NCI-H2171 (cell line): ENCODE data around the gene PXDN.
"Not testable (repeated sequence)": the region's sequence is repeated elsewhere in the genome, so short reads cannot be mapped to it uniquely, and the experiment has no call there.

Source experiments
- DNase-seq: peaks from one replicate; lab custom pipeline; 2025; lab: John Stamatoyannopoulos, UW

The PXDN gene

GRCh38 chr2:1740716-1741589 lies 3.4 kb downstream of the PXDN start:
- peak; percentile 55 for DNase-seq

DNA sequence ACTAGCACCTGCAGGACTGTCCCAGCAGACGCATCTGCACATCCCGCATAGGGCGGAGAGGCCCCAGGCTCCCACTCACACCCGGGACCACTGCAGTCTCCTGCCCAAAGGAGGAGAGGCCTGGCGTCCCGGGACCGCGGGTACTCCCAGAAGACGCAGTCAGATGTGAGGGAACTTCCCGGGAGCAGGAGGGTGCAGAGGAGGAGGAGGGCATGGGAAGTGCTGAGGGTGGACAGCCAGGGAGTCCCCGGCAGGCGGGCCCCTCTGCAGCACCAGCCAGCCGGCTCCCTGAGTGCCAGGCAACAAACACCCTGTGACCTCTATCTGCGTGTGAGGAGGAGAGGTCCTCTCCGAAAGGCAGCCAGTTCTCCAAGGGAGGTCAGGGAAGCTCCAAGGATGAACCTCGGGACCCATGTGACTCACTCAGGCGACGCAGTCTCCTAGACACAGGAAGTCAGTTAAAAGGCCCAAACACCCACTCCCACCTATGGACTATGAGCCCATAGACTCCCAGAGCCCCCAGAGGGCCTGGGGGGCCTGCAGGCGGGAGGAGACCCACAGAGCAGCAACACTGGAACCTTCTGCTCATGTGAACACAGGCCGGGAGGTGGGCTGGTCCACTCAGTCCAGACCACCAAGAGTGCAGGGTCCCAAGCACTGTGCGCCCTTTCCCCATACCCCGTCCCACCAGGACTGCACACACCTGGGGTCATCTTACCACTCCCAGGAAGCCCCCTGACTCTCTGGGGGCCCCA lies 4.2 kb downstream of the PXDN start:
- DNase-seq: no peak

- DNase-seq: no peak
These were observed 4.9 kb downstream of the PXDN start for GRCh38 chr2:1739322-1739957.

DNA sequence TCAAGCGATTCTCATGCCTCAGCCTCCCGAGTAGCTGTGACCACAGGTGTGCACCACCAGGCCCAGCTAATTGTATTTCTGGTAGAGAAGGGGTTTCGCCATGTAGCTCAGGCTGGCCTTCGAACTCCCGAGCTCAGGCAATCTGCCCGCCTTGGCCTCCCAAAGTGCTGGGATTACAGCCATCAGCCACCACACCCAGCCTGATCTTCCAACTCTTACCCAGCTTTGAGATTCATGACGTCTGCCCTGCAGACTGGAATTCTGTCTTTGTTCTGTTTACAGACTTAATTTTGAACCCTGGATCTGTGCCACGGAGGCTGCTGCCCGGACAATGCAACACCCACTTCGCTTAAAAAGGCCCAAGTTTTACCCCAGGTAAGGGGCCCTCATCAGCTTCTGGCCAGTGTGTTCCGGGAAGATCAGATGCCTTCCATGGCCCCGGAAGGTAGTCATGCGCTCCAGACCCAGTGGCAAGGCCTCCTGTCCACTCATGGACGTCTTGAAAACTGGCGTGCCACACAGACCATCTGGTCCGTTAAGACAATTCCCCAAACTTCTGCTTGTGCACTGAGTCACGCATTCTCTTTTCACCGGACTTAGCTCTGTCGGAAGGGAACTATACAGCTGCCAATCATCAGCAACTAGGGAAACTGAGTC lies 5.5 kb downstream of the PXDN start:
- DNase-seq: no peak

DNA sequence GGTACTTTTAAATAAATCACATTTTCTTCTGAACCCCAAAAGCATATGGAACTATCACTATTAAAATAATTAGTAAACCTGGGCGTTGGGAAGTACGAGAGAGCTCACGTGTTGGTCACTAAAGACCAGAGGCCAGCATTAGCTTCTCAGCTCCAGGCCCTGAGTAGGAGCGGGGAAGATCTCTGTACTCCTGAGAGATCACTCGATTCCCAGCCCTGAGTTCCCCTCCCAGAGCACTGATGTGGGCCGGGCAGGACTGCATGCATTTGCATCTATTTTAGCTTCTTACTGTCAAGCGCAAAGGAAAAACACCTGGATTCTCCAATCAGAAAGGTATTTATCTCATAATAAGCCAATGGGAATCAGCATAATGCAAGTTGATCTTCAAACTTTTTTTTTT lies 6.2 kb downstream of the PXDN start:
- DNase-seq: no peak

- no peak for DNase-seq
These were observed 7.3 kb downstream of the PXDN start for GRCh38 chr2:1736997-1737480.

- DNase-seq: no peak
These were observed 8.3 kb downstream of the PXDN start for GRCh38 chr2:1736045-1736444.

- not testable (repeated sequence) for DNase-seq
These were observed 11.0 kb downstream of the PXDN start for GRCh38 chr2:1733298-1733697.

DNA sequence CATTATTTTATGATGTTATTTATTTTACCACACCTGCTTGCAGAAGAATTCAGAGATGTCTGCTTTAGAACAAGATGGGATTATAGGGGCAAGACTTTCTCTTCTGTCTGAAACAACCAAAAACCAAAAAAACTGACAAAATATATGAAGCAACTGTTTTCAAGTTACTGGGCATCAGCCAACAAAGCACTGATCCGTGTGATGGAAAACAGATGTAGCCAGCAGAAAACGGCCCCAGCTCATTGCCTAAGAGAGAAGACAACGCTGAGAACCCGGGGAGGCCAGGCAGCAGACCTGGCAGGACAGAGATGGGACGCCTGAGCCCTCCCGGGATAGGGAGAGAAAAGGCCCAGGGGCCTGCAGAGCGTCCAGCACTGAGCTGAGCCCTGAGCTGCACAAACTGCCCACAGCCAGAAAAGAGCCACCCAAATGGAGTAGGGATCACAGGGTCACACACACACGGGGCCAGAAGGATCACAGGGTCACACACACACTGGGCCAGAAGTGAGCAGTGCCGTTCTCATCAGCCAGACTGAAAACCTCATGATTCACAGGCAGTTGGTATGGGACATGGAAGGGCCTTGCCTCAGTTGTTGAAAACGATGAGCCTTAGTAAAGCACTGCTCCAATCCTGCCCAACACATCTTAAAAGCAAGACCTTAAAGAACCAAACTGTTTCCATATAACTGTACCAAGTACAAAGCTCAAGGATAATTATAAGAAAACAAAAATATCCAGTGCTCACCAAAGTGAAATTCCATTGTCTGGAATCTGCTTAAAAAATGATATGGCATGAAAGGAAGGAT lies 12.1 kb downstream of the PXDN start:
- peak; percentile 34 for DNase-seq

- no peak for DNase-seq
These were observed 12.8 kb downstream of the PXDN start for GRCh38 chr2:1731447-1731962.

- DNase-seq: no peak
These were observed 14.0 kb downstream of the PXDN start for GRCh38 chr2:1730015-1730927.

DNA sequence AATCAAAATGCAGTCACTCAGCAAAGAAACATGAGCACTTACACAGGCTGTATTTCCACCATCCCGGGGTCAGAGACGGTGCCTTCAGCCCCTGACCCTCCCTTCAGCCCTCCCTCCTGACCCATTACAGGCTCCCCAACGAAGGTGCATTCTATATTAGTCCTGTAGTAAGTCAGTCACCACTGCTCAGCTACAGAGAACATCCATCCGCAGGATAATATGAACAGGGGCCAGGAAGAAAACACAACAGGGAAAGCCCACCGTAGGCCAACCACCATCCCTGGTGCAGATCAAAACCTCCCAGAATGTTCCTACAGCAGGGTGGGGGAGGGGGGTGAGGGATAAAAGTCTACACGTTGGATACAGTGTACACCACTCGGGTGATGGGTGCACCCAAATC lies 15.1 kb downstream of the PXDN start:
- no peak for DNase-seq

- DNase-seq: no peak
These were observed 15.5 kb downstream of the PXDN start for GRCh38 chr2:1728821-1729220.

GRCh38 chr2:1727796-1728474 lies 16.4 kb downstream of the PXDN start:
- DNase-seq: no peak

GRCh38 chr2:1727101-1727771 lies 17.1 kb downstream of the PXDN start:
- DNase-seq: no peak

GRCh38 chr2:1726558-1726957 lies 17.8 kb downstream of the PXDN start:
- DNase-seq: no peak

DNA sequence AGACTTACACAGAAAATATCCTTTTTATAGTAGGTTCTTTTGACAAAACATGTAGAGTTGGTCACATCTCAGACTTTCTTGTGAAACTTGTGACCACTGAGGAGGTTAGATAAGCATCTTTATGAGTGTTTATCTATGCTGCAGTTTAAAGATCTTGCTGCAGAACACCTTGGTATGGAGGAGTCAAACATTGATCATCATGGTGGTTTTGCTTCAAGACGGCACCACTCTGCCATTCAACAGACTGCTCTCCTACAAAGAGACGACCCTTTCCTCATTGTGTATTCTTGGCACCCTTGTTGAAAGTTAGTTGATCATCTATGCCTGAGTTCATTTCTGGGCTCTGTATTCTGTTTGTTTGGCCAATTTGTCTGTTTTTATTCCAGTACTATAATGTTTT lies 20.0 kb downstream of the PXDN start:
- not testable (repeated sequence) for DNase-seq

GRCh38 chr2:1723397-1724042 lies 20.8 kb downstream of the PXDN start:
- DNase-seq: no peak
